ENCODE measurements around the gene SLC7A11.

SLC7A11 gene

DNA sequence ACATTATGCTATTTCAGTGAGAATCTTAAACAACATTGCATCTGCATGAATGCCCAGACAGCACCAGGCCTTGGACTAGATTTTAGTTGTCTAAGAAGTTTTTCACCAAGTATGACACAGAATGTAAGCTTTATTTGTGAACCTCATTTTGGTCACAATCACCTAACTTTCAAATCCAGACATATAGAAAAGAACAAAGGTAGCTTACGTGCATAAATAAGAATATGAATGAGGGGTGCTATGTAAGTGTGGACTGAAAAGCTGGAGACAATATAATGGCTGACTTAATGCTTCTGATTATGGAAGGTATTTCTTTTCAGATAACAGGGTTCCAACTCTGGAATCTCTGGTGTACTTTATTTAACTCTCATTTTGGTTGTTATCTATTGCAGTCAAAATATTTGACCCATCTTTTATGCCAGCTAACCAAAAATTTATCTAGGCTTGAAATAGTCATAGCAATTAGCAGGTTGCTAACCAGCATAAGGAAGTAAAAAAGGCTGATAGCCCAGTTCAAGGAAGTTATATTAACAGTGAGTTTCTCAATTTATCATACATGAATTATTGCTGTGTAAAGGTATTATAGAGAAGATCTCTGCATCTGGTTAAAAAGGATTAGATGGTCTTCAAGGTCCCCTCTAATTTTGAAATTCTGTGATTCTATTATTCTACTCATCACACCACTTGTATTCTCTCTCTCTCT, 36.5 kb downstream of the SLC7A11 start:
- peak in 1 of 2 donors; percentile 28 for DNase-seq

DNA sequence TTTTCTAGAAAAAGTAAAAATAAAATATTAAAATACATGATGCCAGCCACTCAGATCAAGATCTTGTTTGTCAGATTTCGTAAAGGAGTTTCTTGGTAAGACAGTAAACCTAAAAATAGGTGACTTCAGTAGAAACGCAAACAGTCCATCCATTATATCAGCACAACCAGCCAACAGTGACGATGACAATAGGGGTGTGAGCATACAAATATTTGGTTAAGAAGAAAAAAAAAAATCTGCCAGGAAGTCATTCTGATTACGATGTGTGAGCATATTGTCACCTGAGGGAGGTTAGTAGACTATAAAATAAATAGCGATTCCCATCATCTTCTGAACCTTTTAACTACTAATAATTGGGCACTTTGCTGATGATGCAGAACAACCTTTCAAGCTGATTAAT, 37.6 kb downstream of the SLC7A11 start:
- no peak for DNase-seq

DNA sequence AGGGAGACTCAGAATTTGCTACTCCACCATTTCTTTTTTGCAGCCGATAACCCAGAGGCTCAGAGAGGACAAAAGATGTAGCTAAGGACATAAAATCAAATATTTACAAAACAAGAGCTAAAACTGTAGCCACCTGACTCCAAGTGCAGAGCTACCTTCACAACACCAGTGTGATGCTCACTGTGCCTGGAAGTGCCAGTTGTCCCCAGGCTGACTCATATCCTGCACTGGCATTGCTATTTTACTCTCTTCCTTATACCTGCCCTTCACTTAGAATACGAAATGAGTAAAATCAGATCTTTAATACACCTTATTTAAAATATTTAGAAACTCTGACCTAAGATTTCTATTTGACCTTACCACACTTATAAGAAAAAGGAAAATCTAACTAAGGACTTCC, 39.5 kb downstream of the SLC7A11 start:
- DNase-seq = no peak

DNA sequence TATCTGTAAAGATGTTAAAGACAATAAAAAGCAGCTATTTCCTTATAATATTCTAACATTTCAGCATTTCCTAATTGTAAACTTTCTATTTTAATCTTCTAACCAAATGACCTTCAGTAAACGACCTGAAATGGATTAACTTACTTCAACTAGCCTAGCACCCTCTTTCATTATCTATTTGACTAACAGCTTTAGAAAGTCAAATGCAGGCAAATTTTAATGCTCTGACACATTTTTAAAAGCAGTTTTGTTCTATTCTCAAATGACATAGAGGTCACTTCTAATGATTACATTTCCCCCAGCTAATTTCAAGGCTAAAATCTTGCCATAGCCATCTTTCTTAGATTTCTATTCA, 41.9 kb downstream of the SLC7A11 start:
- no peak for DNase-seq

DNA sequence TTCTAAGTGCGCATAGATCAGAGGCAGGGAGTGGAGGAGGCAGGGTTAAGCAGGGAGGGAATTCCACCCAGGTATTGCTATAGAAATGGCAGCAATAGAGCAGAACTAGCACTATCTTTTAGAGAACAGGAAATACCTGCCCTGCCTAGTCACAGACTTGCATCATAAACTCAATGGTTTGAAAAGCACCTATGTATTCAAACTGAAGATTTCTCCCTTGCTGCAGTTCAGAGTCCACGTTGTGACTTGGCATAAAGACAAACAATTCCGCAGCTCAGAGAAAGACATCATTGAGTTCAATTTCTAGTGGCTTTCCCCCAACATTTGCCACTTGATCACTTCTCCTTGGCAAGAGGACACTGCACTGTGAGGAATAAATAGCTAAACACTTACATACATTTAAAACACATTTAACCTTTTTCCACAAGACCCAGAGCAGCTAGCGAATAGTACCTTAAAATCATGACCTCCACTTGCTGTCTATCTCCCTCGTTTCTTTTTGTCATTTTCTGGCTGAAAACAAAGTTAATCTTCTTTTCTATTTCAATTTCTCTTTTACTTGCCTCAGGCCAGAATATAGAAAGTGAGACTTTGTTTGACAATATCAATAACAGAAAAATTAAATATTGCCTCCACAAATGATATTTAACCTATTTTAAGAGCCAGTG, 42.4 kb downstream of the SLC7A11 start:
- no peak for DNase-seq

DNA sequence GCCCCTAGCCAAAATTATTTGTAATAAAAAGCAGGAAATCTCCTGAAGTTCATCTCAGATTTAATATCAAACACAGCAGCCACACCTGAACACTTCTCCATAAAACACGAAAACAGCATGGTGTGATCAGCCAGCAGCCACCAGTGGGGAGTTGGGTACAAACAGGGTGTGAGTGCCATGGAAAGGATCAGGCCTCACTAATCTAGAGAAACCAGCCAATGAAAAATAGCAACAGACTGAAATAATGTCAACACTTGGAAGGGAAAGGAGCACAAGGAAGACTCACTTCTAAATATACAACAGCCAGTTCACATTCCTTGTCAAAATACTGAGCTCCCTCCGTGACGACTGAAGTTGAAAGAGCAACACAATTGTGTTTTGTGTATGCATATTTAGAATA, 46.0 kb downstream of the SLC7A11 start:
- DNase-seq = no peak

DNA sequence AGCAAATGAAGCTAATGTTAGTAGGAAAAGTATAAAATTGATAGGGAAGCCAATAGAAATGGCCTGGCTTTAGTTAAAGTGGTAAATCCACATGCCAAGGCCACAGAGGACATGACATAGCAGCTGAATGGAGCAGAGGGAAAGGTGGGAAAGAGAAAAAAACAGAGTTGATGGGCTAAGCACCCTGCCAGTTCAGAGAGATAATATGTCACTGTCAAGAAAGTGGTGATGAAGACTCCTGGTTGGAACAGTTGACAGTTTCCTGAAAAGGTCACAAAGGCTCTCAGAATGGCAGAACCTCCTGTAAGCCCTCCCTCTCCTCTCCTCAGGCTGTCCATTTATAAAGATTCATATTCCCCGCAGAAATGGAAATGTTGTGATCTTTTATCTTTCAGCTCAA, 48.2 kb downstream of the SLC7A11 start:
- DNase-seq = no peak

DNA sequence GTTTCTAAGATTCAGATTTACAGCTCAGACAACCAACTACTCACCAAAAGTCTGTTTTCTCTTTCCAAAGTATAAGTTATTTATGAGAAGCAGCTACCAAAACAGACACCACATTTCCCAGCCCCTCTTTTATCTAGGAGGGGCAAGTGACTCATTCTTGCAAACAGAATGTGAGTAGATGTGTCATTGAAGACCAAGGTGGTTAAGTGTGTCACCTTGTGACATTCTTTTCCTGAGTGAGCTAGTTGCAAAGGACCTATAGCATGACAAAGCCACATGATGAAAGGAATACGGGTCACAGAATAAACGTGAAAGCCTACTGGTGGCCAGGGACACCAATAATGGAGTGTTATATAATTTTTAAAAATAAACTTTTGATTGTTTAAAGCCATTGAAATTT, 50.0 kb downstream of the SLC7A11 start:
- DNase-seq = peak in 1 of 2 donors; percentile 27

DNA sequence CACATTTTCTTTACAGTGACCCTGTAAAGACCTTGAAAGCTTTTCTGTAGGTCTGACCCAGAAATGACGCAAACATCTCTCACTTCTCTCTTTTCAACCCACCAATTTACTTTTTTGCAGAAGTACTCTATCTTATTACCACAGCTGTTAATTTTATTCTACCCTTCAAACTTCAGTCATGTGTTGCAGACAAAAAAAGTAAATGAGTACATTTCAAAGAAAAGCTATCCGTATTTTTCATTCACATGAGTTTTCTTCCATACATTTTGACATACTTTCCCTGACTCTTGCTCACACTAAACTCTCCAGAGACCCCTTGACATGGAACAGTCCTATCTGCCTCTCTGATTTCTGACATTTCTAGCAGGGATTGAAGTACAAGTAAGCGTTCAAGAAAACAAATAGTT, 51.7 kb downstream of the SLC7A11 start:
- DNase-seq = peak; percentile 86 to 91

DNA sequence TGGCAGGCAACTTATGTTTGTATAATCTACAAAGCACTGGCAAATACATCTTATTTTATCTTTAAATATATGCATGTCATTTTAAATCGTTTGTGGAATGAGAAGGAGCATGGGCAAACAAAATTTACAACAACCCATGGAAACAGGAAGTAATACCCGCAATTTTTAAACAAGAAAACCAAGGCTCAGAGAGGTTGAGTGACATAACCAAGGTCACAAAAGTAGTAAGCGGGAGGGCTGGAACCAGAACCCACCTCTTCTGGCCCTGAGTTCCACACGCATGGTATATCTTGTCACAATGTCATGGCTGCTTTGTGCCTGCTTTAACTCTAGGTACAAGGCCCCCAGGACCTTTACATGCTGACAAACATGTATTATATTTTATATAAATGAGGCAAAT, 52.9 kb downstream of the SLC7A11 start:
- DNase-seq = peak; percentile 51 to 67

DNA sequence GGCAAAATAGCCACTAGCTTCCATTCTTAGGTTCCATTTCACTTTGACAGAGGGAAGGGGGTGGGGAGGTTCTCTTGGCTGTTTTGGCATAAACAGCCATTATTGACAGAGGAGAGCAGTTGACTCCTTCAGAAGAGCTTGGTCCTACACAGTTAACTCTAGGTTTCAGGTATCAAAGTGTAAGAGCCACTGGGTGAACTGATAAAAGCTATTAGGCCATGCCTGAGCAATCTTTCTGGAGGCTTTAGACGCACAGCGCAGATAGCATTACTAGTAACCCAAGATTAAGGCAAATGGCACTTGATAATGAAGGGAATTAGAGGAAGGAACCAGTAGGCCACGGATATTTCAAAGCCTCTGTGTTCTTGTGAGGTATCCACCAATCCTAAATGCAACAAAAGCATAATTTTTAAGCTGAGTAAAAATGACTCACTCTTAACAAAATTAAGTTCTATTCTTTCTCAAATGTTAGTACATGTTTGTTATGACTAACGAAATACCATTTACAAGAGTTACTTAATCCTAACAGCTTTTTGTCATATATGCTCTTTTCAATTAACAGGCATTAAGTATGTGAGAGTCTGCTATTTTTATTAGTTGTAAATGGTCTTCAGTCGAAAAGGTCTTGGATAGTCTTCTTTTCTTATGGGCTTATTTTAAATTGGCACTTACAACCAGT, 53.6 kb downstream of the SLC7A11 start:
- DNase-seq = peak in 1 of 2 donors; percentile 47

DNA sequence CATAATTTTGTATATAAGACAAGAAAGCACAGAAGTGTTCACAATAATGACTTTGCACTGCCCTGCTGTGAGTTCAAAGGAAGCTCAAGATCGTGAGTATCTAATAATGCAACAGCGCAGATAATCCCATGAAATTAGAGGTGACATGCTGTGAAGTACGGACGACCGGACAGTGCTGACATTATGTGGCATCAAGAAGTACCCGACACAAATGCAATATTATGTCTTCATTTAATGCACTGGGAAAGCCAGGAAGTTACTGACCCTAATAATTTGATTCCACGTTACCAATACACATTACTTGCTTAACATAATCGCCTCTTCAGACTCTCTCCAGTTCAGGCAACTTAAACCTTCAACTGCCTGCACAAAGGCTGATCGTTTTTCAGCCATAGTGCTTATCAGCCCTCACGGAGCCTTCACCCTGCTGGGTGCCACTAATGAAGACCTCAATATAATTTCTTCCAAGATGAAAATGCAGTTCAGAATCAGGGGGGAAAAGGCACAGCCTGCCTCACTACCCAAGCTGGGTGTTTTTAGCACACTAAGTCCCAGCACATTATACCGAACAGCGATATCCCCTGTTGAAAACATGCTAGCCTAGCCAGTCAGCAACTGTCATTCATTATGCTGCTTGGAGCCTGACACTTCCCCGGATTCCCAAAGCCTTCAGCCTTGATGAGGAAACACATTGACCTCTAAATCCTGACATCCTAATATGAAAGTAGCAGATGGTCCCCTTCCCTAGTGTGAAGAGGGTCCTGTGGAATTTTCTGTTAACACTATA, 56.1 kb downstream of the SLC7A11 start:
- DNase-seq = no peak

DNA sequence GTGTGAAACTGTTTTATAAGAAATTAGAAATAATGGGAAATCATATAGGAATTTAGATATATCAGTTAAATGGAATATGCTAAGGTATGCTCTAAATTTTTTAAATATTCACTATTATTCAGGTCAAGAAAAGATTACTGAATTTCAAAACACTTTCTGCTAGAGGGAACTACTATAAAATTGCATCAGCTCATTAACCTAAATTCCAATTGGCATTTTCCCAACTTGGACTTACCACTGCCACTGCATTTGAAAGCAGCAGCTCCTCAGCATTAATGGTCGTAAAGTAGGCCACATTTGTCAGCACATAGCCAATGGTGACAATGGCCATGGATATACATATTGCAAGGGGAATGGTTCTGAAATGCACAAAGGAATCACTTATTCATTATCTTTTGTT, 57.3 kb downstream of the SLC7A11 start:
- peak; percentile 43 to 51 for DNase-seq

DNA sequence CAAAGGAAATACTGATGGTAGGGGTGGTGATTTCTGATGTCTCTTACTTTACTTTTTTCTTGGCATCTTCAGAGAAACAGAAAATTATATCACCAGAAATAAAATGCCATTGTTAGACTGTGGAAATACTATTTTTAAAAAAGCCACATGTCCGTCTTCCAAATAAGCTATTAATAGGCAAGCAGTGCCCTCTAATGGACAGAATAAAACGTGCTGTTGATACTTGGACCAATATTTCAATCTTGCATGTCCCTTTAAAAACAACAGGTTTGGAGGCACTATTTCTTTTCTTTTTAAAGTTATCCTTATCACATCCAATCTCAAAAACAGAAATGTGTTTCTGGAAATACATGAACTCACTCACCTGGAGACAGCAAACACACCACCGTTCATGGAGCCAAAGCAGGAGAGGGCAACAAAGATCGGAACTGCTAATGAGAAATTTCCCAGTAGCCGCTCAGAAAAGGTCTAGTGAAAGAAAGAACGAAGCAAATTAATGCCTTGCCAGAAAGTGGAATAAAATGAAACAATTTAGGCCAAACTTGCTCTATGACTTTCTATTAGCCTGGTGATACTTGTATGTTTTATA, 59.2 kb downstream of the SLC7A11 start:
- DNase-seq = peak; percentile 29 to 73

DNA sequence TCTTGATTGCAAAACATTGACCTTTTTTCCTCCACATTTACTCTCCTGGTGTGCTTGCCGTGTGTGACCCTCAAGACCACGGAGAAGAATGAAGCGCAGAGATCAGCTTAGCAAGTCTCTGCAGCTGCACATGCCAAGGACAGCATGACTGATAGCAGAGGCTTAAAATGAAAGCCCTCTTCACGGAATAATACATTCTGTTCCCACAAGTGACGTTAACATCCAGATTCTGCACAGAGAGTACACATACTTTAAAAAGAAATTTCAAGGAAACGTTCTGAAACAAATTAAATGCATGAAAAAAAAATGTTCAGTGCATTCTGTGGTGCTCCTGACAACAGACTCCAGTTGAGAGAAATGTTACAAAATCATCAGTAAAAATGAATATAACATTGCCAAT, 60.9 kb downstream of the SLC7A11 start:
- no peak for DNase-seq

DNA sequence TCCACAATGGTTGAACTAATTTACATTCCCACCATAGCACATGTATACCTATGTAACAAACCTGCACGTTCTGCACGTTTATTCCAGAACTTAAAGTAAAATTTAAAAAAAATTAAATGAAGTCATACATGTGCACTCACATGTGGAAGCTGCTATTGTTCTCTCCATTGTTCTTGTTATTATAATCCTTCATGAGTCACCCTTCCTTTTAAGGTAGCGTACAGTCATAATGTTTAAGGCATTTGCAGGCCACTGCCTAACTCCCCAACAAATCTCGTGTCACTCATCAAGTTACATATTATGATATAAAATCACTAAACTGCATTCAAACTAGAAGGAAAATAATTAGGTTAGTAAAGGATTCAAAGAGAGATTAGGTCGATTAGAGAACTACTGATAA, 63.6 kb downstream of the SLC7A11 start:
- no peak for DNase-seq

DNA sequence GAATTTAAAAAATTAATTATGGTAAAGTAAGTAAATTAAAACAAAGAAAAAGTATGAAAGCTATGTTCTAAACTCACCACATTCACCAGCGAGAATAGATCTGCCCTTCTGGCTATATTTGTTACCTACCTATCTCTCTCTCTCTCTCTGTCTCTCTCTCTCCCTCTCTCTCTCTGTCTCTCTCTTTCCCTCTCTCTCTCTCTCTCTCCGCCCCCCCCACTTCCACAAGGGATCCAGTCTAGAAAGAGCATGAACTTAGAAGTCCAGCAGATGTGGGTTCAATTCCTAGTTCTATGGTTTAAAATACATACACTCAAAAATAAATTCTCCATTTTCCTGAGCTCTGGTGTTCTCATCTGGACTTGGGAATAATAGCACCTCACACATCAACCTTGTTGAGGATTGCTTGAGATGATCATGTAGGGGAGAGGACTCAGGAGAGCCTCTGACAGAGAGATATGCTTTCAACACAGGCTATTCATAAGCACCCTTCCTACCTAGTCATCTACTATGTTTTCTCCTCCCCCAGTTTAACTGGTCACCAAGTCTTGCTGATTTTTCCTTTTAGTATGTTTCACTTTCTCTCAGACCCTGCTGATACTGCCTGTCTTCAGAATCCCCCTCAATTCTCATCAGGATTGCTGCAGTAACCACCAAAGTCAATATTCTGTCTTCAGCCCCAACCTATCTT, 64.7 kb downstream of the SLC7A11 start:
- no peak for DNase-seq

DNA sequence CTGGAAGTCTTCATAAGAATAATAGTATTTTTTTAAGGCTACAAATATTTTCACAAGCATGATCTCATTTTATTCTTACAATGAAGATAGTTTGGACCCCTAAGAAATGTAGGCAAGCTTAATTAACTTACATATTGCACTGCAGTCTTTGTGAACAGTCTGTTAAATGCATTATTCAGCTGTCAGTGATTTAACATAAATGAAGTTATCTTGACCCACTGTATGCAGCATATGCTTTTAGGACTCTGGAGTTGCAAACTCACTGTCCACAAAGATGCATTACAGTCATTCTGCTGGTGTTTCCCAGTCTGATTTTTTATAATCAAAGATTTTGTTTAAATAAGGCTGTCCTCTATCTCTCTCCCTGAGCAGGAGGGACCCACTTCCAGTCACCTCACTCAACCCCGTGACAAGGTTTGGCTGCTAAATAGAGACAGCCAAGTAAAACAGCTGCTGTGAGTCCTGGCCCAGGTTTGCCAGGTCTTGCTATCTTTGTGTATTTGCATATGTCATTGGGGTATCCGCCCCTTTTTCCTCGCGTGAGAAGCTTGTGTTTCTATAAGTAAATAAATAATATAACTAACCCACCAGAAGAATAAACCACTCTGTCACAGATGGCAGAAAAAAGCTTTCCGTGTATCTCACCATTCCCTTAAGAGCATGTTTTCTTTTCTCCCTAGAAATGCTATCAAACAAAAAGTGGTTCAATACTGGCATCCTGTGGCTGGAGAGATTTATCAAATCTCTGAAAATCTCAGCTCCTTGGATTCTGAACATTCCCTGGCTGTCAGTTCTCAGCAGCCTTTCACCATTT, 67.0 kb downstream of the SLC7A11 start:
- DNase-seq = no peak

DNA sequence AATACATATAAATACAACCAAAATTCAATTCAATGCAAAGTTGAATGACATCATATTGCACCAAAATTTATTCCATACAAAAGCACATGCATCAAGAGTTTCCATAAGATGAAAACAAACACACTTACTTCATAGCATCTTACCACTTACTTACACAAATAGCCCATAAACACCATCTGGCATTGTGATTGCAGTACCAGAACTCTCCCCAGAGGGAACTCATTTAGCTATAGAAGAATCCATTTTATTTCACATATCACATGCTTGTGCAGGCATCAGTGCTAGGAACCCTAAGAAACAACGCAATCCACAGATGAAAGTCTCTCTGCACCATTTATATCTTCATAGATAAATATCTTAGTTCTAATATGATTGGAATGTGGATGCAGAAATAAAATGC, 77.9 kb downstream of the SLC7A11 start:
- DNase-seq = no peak

DNA sequence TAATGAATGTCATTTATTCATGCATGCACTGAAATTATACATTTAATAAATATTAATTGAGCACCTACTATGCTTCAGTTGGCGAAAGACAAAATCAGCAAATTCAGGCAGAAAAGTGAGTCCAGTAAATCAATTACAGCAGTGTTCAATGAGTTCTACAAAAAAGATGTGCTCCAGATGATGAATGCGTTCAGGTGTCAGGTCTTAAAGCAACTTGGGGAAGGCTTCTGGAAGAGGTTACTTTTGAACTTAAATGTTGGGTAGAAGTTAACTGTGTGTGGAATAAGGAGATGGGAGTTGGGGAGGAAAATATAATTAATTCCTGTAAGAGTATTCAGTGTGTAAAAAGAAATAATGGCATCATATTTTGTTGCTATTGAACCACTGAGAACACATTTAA, 79.0 kb downstream of the SLC7A11 start:
- no peak for DNase-seq

DNA sequence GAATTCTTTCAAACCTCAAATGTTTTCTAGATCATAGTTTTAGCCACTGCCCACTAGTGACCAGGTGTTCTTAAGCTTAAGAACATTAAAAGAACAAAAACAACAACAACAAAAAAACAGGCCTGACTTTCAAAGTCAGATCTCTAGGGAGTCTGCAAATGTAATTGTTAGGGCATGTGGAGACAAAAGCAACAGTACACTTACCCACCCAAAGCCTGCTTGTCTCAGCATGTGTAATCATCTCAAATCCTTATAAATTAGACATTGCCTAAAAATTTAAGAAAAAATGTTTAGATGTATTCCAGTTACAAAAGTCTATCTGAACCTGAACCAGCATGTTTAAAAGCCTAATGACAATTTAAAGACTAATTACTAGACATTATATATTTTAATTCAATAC, 79.9 kb downstream of the SLC7A11 start:
- no peak for DNase-seq
